GM12872 (cell line): ENCODE data around the gene SMURF2.

Source experiments
- TF ChIP-seq, protein P1 (sequence below): IDR thresholded peaks from 3 replicates; pipeline ENCODE4 v1.5.1; 2011; ENCODE audit warnings: low read depth, mild to moderate bottlenecking, low read length, moderate library complexity; ENCODE audit not compliant: insufficient read depth

SMURF2 gene

DNA sequence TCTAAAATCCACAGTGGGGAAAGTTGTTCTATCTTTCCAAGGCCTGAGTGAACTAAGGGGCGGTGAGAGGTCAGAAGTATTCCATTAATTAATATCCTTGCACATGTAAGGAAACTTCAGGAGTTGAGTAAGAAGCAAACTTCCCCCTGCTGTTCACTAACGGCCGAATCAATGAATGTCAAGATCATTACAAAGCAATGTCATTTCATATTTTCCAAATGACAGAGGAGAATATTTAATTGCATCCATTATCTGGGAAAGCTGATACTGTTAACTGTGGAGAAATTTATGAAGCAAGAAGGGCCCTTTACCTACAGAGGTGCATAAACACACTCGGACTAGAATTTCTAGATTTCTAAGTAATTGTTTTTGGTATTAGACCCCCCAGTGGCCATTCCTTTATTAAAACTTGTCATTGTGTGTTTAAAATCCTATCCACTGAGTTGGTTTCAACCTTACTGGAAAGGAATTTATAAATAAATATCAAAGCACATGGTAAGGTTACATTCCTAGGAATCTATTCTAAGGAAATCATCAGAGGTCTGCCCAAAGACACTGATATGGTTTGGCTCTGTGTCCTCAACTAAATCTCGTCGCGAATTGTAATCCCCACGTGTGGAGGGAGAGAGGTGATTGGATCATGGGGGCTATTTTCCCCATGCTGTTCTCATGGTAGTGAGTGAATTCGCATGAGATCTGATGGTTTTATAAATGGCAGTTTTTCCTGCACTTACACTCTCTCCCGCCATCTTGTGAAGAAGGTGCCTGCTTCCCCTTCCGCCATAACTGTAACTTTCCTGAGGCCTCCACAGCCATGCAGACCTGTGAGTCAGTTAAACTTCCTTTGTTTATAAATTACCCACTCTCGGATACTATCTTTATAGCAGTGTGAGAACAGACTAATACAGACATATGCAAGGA, 20.4 kb upstream of the SMURF2 start:
- TF ChIP-seq, protein P1, sequence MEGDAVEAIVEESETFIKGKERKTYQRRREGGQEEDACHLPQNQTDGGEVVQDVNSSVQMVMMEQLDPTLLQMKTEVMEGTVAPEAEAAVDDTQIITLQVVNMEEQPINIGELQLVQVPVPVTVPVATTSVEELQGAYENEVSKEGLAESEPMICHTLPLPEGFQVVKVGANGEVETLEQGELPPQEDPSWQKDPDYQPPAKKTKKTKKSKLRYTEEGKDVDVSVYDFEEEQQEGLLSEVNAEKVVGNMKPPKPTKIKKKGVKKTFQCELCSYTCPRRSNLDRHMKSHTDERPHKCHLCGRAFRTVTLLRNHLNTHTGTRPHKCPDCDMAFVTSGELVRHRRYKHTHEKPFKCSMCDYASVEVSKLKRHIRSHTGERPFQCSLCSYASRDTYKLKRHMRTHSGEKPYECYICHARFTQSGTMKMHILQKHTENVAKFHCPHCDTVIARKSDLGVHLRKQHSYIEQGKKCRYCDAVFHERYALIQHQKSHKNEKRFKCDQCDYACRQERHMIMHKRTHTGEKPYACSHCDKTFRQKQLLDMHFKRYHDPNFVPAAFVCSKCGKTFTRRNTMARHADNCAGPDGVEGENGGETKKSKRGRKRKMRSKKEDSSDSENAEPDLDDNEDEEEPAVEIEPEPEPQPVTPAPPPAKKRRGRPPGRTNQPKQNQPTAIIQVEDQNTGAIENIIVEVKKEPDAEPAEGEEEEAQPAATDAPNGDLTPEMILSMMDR, result no peak

DNA sequence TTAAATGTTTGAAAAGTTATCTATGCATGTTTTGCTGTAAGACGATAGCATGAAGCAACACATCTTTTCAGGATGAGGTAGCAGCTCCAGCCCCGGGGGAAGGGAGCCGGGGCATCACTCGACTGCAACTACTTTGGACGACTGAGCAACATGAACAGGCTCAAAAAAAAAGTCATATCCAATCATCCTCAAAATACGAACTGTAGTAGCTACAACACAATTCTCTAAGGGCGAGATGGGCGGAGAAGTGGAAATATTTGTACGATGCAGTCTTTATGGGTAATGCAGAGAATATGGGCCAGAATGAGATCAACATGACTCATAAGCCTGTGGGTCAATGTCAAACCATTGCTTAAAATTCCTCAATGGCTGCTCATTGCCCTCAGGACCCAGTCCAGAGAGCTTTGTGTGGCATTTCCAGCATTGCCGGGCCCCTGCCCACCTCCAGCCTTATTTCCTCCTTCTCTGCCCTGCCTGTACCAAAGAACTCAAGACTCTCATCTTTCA, 17.7 kb upstream of the SMURF2 start:
- TF ChIP-seq, protein P1, result no peak

DNA sequence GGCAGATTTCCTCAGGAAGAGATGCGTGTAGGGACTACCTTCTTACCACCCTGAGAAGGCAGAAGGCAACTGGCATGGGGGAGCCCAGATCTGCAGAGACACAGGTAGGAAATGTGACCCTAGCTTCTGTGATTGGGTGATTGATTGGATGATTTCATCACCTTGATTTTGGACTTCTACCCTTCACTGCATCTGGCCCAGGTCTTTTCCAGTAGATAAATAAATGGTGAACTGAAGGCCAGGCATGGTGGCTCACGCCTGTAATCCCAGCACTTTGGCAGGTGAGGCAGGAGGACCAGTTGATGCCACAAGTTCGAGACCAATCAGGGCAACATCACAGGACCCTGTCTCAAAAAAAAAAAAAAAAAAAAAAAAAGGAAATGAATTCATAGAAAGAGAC, 14.7 kb upstream of the SMURF2 start:
- TF ChIP-seq, protein P1, result no peak

DNA sequence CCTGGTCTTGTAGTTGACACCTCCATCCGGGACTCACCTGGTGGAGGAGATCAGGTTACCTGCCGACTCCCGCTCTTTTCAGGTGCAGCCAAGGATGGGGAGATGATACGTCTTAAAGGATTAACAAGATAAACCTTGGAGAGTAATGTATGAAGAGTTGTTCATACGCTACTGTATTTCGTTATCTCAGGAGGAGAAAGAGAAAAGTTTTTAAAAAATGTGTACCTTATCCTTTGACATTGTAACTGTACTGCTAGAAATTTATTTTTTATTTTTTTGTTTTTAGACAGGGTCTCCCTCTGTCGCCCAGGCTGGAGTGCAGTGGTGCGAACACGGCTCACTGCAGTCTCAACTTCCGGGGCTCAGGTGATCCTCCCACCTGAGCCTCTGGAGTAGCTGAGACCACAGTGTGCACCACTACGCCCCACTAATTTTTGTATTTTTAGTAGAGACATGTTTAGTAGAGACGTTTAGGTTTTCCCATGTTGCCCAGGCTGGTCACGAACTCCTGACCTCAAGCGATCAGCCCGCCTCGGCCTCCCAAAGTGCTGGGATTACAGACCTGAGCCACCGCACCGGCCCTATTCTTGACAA, 764 bp upstream of the SMURF2 start:
- TF ChIP-seq, protein P1, result no peak

DNA sequence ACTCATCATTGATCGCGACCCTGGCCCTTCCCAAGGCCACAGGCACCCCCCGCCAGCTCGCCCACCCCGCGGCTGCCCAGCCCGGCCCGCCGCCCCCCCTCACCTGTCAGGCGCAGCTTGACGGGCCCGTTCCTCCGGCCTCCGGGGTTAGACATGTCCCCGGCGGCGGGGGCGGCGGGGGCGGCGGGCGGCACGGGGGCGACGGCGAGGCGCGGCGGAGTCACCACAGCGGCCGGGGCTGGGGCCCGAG, 456 bp downstream of the SMURF2 start:
- TF ChIP-seq, protein P1, result no peak

DNA sequence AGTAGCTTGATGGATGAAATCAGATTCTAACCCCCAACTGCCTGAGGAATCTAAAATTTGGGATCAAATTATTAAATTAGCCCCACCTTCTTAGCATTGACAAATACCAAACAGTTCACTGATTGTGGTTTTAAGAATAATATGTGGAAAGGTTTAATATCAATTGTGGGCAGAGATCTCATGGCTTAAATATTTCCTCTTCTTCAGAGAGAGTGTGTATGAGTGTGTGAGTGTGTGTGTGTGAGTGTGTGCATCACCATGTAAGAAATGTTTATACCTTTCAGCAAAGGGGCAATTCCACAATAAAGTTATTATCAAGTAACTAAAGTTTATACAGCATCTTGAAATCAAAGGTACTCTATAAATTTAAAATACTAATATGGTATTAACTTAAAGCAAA, 3.2 kb downstream of the SMURF2 start:
- TF ChIP-seq, protein P1, result no peak

DNA sequence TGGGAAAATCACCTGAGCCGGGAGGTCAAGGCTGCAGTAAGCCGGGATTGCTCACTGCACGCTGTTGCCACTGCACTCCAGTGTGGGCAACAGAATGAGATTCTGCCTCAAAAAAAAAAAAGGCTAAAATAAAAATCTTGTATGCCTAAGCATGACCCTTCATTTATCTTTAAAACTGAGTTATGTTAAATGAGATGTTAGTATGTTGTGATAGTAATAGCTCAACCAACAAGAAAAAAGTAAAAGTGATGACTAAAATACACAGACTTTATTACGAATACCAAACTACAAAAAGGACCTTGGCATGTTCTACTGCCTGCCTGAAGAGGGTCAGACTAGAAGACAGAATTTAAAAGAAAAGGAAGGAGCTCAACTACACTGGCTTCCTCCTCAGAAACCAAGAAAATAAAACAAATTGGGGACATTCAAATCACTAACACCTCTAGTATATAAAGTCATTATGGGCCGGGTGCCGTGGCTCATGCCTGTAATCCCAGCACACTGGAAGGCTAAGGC, 4.4 kb downstream of the SMURF2 start:
- TF ChIP-seq, protein P1, result no peak
